Measurements from ENCODE around the gene FBLN2.

DNA sequence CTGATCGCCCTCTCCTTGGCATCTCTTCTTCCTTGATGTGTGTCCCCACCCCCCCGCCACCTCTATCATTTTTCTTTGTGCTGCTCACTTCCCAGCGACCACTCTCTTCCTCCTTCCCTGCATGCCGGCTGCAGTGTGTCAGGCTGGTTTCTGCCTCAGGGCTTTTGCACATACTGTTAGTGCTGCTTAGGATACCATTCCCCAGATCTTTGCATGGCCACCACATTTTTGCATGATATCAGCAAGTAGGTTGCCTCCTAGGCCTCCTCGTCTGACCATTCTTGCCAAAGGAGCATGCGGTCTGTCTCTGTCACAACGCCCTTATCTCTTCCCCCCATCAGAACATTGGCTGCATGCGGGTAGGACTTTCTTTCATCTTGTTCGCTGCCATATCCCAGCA, 12.5 kb downstream of the FBLN2 start:
- TF ChIP-seq, protein P1, sequence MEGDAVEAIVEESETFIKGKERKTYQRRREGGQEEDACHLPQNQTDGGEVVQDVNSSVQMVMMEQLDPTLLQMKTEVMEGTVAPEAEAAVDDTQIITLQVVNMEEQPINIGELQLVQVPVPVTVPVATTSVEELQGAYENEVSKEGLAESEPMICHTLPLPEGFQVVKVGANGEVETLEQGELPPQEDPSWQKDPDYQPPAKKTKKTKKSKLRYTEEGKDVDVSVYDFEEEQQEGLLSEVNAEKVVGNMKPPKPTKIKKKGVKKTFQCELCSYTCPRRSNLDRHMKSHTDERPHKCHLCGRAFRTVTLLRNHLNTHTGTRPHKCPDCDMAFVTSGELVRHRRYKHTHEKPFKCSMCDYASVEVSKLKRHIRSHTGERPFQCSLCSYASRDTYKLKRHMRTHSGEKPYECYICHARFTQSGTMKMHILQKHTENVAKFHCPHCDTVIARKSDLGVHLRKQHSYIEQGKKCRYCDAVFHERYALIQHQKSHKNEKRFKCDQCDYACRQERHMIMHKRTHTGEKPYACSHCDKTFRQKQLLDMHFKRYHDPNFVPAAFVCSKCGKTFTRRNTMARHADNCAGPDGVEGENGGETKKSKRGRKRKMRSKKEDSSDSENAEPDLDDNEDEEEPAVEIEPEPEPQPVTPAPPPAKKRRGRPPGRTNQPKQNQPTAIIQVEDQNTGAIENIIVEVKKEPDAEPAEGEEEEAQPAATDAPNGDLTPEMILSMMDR (conservative IDR thresholded peaks at IDR 0.05) = no peak
- no peak for TF ChIP-seq ZFX (IDR thresholded peaks at IDR 0.05)
